ENCODE data around the gene GRIK4.

Gene GRIK4

DNA sequence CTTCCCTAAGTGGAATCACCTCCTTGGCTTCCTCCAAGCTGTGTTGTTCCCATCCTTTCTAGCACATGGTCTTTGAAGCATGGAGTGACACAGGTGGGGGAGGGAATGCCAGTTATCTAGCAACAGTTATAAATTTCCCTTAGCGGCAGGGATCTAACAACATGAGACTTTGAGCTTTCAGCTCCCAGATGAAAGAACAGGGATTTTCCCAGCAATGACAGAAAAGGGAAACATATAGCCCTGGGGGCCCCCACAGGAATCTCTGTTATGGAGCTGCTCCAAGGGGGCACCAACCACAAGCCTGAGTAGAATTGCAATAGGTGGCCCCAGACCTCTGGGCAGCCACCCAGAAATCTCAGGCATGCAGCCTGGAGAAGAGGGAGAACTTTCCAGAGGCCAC is 163.0 kb downstream of the GRIK4 start:
- TF ChIP-seq, protein P1, sequence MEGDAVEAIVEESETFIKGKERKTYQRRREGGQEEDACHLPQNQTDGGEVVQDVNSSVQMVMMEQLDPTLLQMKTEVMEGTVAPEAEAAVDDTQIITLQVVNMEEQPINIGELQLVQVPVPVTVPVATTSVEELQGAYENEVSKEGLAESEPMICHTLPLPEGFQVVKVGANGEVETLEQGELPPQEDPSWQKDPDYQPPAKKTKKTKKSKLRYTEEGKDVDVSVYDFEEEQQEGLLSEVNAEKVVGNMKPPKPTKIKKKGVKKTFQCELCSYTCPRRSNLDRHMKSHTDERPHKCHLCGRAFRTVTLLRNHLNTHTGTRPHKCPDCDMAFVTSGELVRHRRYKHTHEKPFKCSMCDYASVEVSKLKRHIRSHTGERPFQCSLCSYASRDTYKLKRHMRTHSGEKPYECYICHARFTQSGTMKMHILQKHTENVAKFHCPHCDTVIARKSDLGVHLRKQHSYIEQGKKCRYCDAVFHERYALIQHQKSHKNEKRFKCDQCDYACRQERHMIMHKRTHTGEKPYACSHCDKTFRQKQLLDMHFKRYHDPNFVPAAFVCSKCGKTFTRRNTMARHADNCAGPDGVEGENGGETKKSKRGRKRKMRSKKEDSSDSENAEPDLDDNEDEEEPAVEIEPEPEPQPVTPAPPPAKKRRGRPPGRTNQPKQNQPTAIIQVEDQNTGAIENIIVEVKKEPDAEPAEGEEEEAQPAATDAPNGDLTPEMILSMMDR (conservative IDR thresholded peaks at IDR 0.05; ENCODE audit: low read depth, low read length), result no peak
- peak; percentile 60 for DNase-seq (ENCODE audit: low read depth)
- no peak overlapping the region for H3K4me3 ChIP-seq (ENCODE audit: low read depth, low read length)

DNA sequence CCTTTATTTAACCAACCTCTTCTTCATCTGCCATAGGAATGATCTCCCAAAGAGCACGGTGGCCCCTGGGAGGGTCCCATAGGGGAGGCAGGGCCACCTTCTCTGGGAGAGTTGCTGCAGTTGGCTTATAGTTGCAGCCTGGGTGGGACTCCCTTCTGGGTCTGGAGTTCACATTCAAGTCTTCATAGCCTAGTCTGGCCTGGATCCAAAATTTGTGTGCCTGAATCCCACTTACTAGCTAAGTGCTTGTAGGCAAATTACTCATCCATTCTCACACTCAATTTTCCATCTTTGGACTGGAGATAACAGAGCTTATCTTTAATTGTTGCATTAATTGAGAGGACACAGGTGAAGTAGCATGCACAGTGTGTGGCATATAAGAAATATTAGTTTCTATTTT is 163.6 kb downstream of the GRIK4 start:
- no peak overlapping the region for H3K4me3 ChIP-seq (ENCODE audit: low read depth, low read length)
- DNase-seq (ENCODE audit: low read depth), result peak; percentile 11
- TF ChIP-seq, protein P1 (conservative IDR thresholded peaks at IDR 0.05; ENCODE audit: low read depth, low read length), result no peak

DNA sequence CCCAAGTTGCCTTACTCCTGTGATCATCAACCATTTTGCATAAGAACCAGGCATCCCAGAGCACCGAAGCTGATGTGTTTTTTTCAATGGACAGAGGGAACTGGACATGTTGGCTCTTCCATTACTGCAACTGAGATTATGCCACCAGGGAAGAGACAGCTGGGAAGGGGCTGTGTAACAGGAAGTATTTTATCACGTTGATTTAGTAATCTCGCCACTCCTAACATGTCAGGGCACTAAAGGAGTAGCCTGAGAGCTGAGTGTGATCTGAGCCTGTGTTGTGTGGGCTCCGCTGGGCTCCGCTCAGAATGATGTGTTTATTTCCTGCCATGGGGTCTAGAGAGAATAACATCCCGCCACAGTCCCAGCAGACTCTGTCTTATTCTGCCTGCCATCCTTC is 165.4 kb downstream of the GRIK4 start:
- H3K4me3 ChIP-seq (ENCODE audit: low read depth, low read length), result no peak overlapping the region
- no peak for DNase-seq (ENCODE audit: low read depth)
- TF ChIP-seq, protein P1 (conservative IDR thresholded peaks at IDR 0.05; ENCODE audit: low read depth, low read length), result no peak

DNA sequence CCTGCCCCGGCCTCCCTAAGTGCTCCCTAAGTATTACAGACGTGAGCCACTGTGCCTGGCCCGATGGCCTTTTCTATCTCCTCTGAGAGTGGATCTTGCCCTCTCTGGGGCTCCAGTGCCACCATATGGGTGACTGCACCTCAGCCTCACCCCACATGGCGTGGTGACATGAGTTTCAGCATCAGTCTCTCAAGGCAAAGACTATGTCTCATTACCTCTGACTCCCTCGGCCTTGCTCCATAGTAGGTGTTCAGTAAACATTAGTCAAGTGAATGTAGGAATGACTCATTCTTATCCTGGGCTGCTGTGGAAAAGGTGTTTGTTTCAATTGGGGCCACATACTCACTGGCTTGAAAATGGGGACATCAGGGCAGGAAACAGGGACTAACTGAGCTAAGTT is 168.8 kb downstream of the GRIK4 start:
- no peak overlapping the region for H3K4me3 ChIP-seq (ENCODE audit: low read depth, low read length)
- DNase-seq (ENCODE audit: low read depth), result no peak
- TF ChIP-seq, protein P1 (conservative IDR thresholded peaks at IDR 0.05; ENCODE audit: low read depth, low read length), result no peak

DNA sequence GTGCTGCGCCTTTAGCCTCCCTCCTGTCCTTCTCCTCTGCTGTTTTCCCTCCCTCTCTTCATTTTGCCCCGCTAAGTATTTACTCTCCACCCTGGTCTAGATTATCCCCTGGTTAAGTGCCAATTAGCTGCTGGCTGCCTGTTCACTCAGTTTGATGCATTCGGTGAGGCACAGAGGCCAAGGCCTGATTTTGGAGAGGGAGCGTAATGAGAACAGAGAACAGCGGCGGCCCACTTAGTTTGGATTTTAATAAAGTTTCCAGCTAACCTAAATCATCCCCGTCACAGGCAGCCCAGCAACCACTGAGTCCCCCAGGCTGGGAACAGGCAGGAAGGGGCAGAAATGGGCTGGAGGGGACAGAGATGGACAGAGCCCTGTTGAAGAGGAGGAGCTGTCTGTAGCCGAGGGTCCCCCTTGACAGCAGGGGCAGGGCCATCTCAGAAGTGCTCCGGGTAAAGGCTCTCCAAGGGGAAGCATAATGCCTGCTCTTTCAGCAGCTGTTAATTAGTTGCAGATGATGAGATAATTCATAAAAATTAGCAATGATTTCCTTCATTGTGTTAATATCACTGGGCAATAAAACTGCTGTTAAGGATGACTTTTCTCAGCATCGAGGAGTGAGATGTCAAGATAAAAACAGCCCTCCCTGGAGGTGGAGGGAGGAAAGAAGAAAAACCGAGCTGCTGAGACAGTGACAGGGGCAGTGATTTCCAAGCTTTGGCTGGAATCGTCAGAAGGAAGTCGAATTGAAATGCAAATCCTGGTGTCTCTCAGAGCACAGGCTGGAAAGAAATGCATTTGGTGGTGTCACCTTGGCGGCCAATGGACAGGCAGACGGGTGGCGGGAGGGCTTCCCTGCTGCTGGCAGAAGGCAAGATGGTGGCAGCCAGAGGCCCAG is 170.1 kb downstream of the GRIK4 start:
- TF ChIP-seq, protein P1 (conservative IDR thresholded peaks at IDR 0.05; ENCODE audit: low read depth, low read length), result no peak
- no peak overlapping the region for H3K4me3 ChIP-seq (ENCODE audit: low read depth, low read length)
- no peak for DNase-seq (ENCODE audit: low read depth)

DNA sequence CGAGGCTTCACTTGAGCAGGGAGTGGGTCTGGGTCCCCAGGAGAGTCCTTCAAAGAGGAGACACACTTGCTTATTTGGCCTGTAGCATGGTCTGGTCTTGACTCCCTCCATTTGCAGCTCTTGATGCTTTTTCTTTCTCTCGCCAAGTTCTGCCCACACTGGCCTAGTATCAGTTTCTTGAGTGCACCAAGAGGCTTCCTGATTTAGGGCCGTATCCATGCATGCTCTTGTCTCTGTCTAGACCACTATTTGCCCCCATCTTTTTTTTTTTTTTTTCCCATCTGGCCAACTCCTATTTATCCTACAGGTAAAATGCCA is 170.7 kb downstream of the GRIK4 start:
- TF ChIP-seq, protein P1 (conservative IDR thresholded peaks at IDR 0.05; ENCODE audit: low read depth, low read length), result no peak
- no peak for DNase-seq (ENCODE audit: low read depth)
- no peak overlapping the region for H3K4me3 ChIP-seq (ENCODE audit: low read depth, low read length)

DNA sequence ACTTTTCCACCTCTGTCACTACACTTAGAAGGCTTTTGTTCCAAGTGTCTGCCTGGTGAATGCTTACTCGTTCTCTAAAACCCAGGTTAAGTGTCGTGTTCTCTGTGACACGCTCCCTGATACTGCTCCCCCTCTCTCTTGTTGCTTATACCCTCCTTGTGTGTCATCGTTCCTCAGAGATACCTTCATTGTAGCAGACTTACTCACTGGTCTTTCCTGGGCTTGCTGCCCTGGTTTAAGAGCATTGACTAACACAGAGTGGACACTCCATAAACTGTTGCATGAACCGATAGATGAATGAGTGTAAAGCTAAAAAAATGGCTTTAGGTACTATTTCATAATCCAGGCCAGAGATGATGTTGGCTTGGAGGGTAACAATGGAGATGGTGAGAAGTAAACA is 171.3 kb downstream of the GRIK4 start:
- TF ChIP-seq, protein P1 (conservative IDR thresholded peaks at IDR 0.05; ENCODE audit: low read depth, low read length), result no peak
- no peak overlapping the region for H3K4me3 ChIP-seq (ENCODE audit: low read depth, low read length)
- no peak for DNase-seq (ENCODE audit: low read depth)

All from choroid plexus epithelial cell (primary cell).